MM.1S (cell line): ENCODE data around the gene SPINK6.

Source experiments
- CTCF ChIP-seq: fragments of 300-600 bp; sonication (generic); IDR thresholded peaks from 2 replicates; pipeline ENCODE4 v1.5.1; 2016; ENCODE audit warnings: antibody characterized with exemption, low read length, mixed read lengths
- EZH2phosphoT487 ChIP-seq: fragments of 300-600 bp; sonication (generic); IDR thresholded peaks from 2 replicates; pipeline ENCODE4 v1.6.1; 2018; ENCODE audit warnings: antibody characterized with exemption, low read length

- TF ChIP-seq EZH2phosphoT487 (no peak), CTCF (no peak)
Measured at GRCh38 chr5:148229840-148230239, 27.0 kb downstream of the SPINK6 start.
